ENCODE measurements around the gene IGF1.

The IGF1 gene

GRCh38 chr12:102475355-102475754 is 5.0 kb downstream of the IGF1 start:
- Histone ChIP-seq H3K4me1 (ENCODE audit: insufficient read depth, low read length) (peaks cover 10% of the 10 kb centered on the region), H3K4me3 (ENCODE audit: low read depth in 1 of 2, low read length in 2 of 2) (no peak overlapping the region), H3K9ac (ENCODE audit: low read depth, low read length) (no peak overlapping the region), H3K36me3 (ENCODE audit: insufficient read depth, low read length) (no peaks in the 10 kb centered on the region), H3K79me2 (ENCODE audit: insufficient read depth, low read length) (no peaks in the 10 kb centered on the region), H2AFZ (ENCODE audit: low read depth, low read length) (no peak overlapping the region), H3K4me2 (ENCODE audit: insufficient read depth, low read length) (no peak overlapping the region), H4K20me1 (ENCODE audit: insufficient read depth, low read length) (no peaks in the 10 kb centered on the region), H3K27ac (ENCODE audit: low read length) (no peak overlapping the region), H3K9me3 (ENCODE audit: insufficient read depth, low read length, severe bottlenecking) (no peaks in the 10 kb centered on the region), H3K27me3 (ENCODE audit: insufficient read depth, low read length, poor library complexity) (no peaks in the 10 kb centered on the region)
- ATAC-seq (ENCODE audit: insufficient read depth, low read depth) (no peak), DNase-seq (no peak)
- TF ChIP-seq EZH2 (IDR thresholded peaks at IDR 0.05; ENCODE audit: borderline replicate concordance, low read depth, low read length, severe bottlenecking): no peak
- TF ChIP-seq, protein P1, sequence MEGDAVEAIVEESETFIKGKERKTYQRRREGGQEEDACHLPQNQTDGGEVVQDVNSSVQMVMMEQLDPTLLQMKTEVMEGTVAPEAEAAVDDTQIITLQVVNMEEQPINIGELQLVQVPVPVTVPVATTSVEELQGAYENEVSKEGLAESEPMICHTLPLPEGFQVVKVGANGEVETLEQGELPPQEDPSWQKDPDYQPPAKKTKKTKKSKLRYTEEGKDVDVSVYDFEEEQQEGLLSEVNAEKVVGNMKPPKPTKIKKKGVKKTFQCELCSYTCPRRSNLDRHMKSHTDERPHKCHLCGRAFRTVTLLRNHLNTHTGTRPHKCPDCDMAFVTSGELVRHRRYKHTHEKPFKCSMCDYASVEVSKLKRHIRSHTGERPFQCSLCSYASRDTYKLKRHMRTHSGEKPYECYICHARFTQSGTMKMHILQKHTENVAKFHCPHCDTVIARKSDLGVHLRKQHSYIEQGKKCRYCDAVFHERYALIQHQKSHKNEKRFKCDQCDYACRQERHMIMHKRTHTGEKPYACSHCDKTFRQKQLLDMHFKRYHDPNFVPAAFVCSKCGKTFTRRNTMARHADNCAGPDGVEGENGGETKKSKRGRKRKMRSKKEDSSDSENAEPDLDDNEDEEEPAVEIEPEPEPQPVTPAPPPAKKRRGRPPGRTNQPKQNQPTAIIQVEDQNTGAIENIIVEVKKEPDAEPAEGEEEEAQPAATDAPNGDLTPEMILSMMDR (IDR thresholded peaks at IDR 0.05; ENCODE audit: borderline replicate concordance, extremely low read depth, low read length, poor library complexity, severe bottlenecking): no peak

DNA sequence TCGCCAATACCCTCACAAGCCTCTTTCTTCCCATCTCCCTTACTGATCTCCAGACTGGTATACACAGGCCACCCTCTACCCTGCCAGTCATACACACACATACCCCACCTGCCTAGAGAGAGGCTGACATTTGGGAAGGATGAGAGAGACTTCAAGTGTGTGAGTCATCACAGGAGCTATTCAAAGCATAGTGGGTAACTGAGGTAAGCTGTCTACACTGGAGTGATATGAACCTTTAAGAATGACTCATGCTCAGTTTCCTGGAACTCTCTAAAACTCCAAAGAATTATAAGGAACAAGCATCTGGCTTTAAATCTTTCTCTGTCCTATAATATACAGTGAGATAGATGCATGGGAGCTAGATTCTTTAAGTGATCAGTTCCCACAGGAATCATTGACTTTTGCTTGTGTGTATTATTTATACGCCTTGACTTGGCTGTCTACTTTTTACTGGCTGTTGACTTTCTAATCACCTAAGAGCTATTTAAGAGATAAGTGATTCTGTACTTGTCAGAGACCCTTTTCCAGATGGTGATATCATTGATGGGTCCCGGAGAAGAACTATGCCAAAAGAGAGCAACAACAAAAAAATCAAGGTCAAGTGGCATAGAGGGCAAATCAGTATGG is 5.8 kb downstream of the IGF1 start:
- no peak overlapping the region for H2AFZ ChIP-seq (ENCODE audit: low read depth, low read length)
- no peaks in the 10 kb centered on the region for H3K27me3 ChIP-seq (ENCODE audit: insufficient read depth, low read length, poor library complexity)
- no peak for DNase-seq
- no peaks in the 10 kb centered on the region for H3K9me3 ChIP-seq (ENCODE audit: insufficient read depth, low read length, severe bottlenecking)
- no peak overlapping the region for H3K9ac ChIP-seq (ENCODE audit: low read depth, low read length)
- no peak overlapping the region for H3K4me2 ChIP-seq (ENCODE audit: insufficient read depth, low read length)
- no peak overlapping the region for H3K4me3 ChIP-seq (ENCODE audit: low read depth in 1 of 2, low read length in 2 of 2)
- peak; percentile 58; the same call in 2 of the 3 replicates for ATAC-seq (ENCODE audit: insufficient read depth, low read depth)
- no peaks in the 10 kb centered on the region for H4K20me1 ChIP-seq (ENCODE audit: insufficient read depth, low read length)
- TF ChIP-seq, protein P1 (IDR thresholded peaks at IDR 0.05; ENCODE audit: borderline replicate concordance, extremely low read depth, low read length, poor library complexity, severe bottlenecking): no peak
- TF ChIP-seq EZH2 (IDR thresholded peaks at IDR 0.05; ENCODE audit: borderline replicate concordance, low read depth, low read length, severe bottlenecking): no peak
- no peak overlapping the region for H3K27ac ChIP-seq (ENCODE audit: low read length)
- H3K36me3 ChIP-seq (ENCODE audit: insufficient read depth, low read length): no peaks in the 10 kb centered on the region
- H3K79me2 ChIP-seq (ENCODE audit: insufficient read depth, low read length): no peaks in the 10 kb centered on the region
- peaks cover 10% of the 10 kb centered on the region for H3K4me1 ChIP-seq (ENCODE audit: insufficient read depth, low read length)

DNA sequence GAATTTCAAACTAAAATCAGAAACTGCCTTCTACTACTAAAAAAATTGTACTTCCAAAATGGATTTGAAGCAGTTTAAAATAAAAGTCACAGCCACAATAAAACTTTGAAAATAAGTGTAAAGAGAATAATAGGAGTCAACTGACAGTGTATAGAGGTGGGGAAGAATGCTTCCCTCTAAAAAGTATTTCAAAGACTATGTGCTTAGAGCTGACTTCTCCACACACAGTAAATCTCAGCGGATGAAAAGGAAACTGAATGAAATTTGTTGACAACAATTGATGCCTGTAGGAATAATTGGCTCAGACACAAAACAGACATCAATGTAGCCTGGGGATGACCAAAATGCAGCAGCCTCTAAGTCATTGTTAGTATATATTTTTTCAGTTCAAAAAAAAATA is 7.9 kb downstream of the IGF1 start:
- H2AFZ ChIP-seq (ENCODE audit: low read depth, low read length): no peak overlapping the region
- no peaks in the 10 kb centered on the region for H3K4me1 ChIP-seq (ENCODE audit: insufficient read depth, low read length)
- no peak overlapping the region for H3K4me2 ChIP-seq (ENCODE audit: insufficient read depth, low read length)
- ATAC-seq (ENCODE audit: insufficient read depth, low read depth) (no peak), DNase-seq (no peak)
- no peaks in the 10 kb centered on the region for H3K36me3 ChIP-seq (ENCODE audit: insufficient read depth, low read length)
- no peak overlapping the region for H3K4me3 ChIP-seq (ENCODE audit: low read depth in 1 of 2, low read length in 2 of 2)
- no peak overlapping the region for H3K9ac ChIP-seq (ENCODE audit: low read depth, low read length)
- H4K20me1 ChIP-seq (ENCODE audit: insufficient read depth, low read length): no peaks in the 10 kb centered on the region
- no peak for TF ChIP-seq EZH2 (IDR thresholded peaks at IDR 0.05; ENCODE audit: borderline replicate concordance, low read depth, low read length, severe bottlenecking)
- no peak overlapping the region for H3K27ac ChIP-seq (ENCODE audit: low read length)
- no peaks in the 10 kb centered on the region for H3K9me3 ChIP-seq (ENCODE audit: insufficient read depth, low read length, severe bottlenecking)
- no peaks in the 10 kb centered on the region for H3K79me2 ChIP-seq (ENCODE audit: insufficient read depth, low read length)
- H3K27me3 ChIP-seq (ENCODE audit: insufficient read depth, low read length, poor library complexity): no peaks in the 10 kb centered on the region

DNA sequence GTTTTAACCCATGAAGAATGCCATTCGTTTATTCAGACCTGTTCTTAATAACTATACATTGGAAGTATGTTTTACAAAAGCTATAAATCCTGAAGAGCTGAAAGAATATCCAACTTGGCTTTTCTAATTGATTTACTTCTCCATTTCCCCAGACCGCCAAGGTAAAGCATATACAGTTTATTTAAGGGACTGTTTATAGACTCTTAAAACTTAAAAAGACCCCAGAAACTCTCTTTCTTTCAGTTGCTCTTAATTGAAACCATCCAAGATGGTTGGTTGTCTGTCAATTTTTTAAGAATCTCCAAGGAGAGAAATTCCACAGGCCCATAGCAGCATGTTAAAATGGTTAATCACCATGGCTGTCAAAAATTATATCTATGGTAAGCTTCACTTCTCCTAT is 8.8 kb downstream of the IGF1 start:
- H3K27ac ChIP-seq (ENCODE audit: low read length): no peak overlapping the region
- no peak overlapping the region for H3K4me2 ChIP-seq (ENCODE audit: insufficient read depth, low read length)
- H3K27me3 ChIP-seq (ENCODE audit: insufficient read depth, low read length, poor library complexity): no peaks in the 10 kb centered on the region
- H3K36me3 ChIP-seq (ENCODE audit: insufficient read depth, low read length): no peaks in the 10 kb centered on the region
- H3K4me3 ChIP-seq (ENCODE audit: low read depth in 1 of 2, low read length in 2 of 2): no peak overlapping the region
- ATAC-seq (ENCODE audit: insufficient read depth, low read depth) (no peak), DNase-seq (no peak)
- no peaks in the 10 kb centered on the region for H4K20me1 ChIP-seq (ENCODE audit: insufficient read depth, low read length)
- H2AFZ ChIP-seq (ENCODE audit: low read depth, low read length): no peak overlapping the region
- H3K79me2 ChIP-seq (ENCODE audit: insufficient read depth, low read length): no peaks in the 10 kb centered on the region
- no peaks in the 10 kb centered on the region for H3K4me1 ChIP-seq (ENCODE audit: insufficient read depth, low read length)
- H3K9ac ChIP-seq (ENCODE audit: low read depth, low read length): no peak overlapping the region
- no peaks in the 10 kb centered on the region for H3K9me3 ChIP-seq (ENCODE audit: insufficient read depth, low read length, severe bottlenecking)
- no peak for TF ChIP-seq EZH2 (IDR thresholded peaks at IDR 0.05; ENCODE audit: borderline replicate concordance, low read depth, low read length, severe bottlenecking)
- TF ChIP-seq, protein P1 (IDR thresholded peaks at IDR 0.05; ENCODE audit: borderline replicate concordance, extremely low read depth, low read length, poor library complexity, severe bottlenecking): no peak

Data from DND-41 (cell line).